SK-N-SH treated with all-trans-retinoic acid at 6 μM for 48 hours (cell line): ENCODE data around the gene DOK6.

Source experiments
- ATAC-seq: fragments of 200-7000 bp; cut with Tn5 transposase; 3 replicates; pipeline ENCODE4 v1.9.1; 2020; ENCODE audit warnings: mild to moderate bottlenecking, moderate library complexity
- ARNTL ChIP-seq: fragments of 450-650 bp; formaldehyde crosslinking; IDR thresholded peaks from 2 replicates; pipeline ENCODE4 v1.5.0; 2020; ENCODE audit warnings: low read depth, mild to moderate bottlenecking, moderate library complexity, borderline replicate concordance
- BACH2 ChIP-seq: fragments of 250-450 bp; sonication (Bioruptor Pico); IDR thresholded peaks from 2 replicates; pipeline ENCODE4 v1.9.0; 2021; ENCODE audit warnings: mild to moderate bottlenecking, borderline replicate concordance
- CREB5 ChIP-seq: fragments of 250-450 bp; sonication (Bioruptor Pico); IDR thresholded peaks from 2 replicates; pipeline ENCODE4 v1.5.1; 2020; ENCODE audit warnings: low read depth, mild to moderate bottlenecking, moderate library complexity
- CSDC2 ChIP-seq: fragments of 250-450 bp; sonication (Bioruptor Pico); IDR thresholded peaks from 2 replicates; pipeline ENCODE4 v1.5.0; 2020; ENCODE audit warnings: mild to moderate bottlenecking, moderate library complexity
- ESRRG ChIP-seq: fragments of 250-450 bp; sonication (Bioruptor Pico); IDR thresholded peaks from 2 replicates; pipeline ENCODE4 v1.6.1; 2021; ENCODE audit warnings: mild to moderate bottlenecking
- GLIS3 ChIP-seq: fragments of 250-450 bp; sonication (Bioruptor Pico); IDR thresholded peaks from 2 replicates; pipeline ENCODE4 v1.5.0; 2020; ENCODE audit warnings: mild to moderate bottlenecking, moderate library complexity
- ISL1 ChIP-seq: fragments of 250-450 bp; sonication (Bioruptor Pico); IDR thresholded peaks from 2 replicates; pipeline ENCODE4 v2.1.2; 2022; ENCODE audit warnings: mild to moderate bottlenecking, moderate library complexity
- OSR1 ChIP-seq: fragments of 250-450 bp; sonication (Bioruptor Pico); IDR thresholded peaks from 2 replicates; pipeline ENCODE4 v1.8.0; 2022; ENCODE audit warnings: moderate library complexity, mild to moderate bottlenecking, inconsistent platforms
- POU6F1 ChIP-seq: fragments of 250-450 bp; sonication (Bioruptor Pico); IDR thresholded peaks from 2 replicates; pipeline ENCODE4 v1.8.0; 2021; ENCODE audit warnings: low read depth, mild to moderate bottlenecking, moderate library complexity, borderline replicate concordance
- RARB ChIP-seq: fragments of 250-450 bp; sonication (Bioruptor Pico); IDR thresholded peaks from 2 replicates; pipeline ENCODE4 v1.8.0; 2021; ENCODE audit warnings: mild to moderate bottlenecking, moderate library complexity
- SNAI2 ChIP-seq: fragments of 250-450 bp; sonication (Bioruptor Pico); IDR thresholded peaks from 2 replicates; pipeline ENCODE4 v1.5.0; 2020; ENCODE audit warnings: mild to moderate bottlenecking, moderate library complexity
- TOX ChIP-seq: fragments of 250-450 bp; sonication (Bioruptor Pico); IDR thresholded peaks from 2 replicates; pipeline ENCODE4 v1.8.0; 2021; ENCODE audit warnings: mild to moderate bottlenecking, moderate library complexity, borderline replicate concordance
- TSHZ2 ChIP-seq: fragments of 250-450 bp; sonication (Bioruptor Pico); IDR thresholded peaks from 2 replicates; pipeline ENCODE4 v1.5.0; 2020; ENCODE audit warnings: mild to moderate bottlenecking, moderate library complexity
- ZC3H10 ChIP-seq: fragments of 250-450 bp; sonication (Bioruptor Pico); IDR thresholded peaks from 2 replicates; pipeline ENCODE4 v1.5.1; 2021; ENCODE audit warnings: mild to moderate bottlenecking, moderate library complexity
- ZFP3 ChIP-seq: fragments of 250-450 bp; sonication (Bioruptor Pico); IDR thresholded peaks from 2 replicates; pipeline ENCODE4 v1.5.0; 2020; ENCODE audit warnings: mild to moderate bottlenecking, moderate library complexity
- ZFP30 ChIP-seq: fragments of 450-650 bp; formaldehyde crosslinking; IDR thresholded peaks from 2 replicates; pipeline ENCODE4 v1.5.0; 2022; ENCODE audit warnings: mild to moderate bottlenecking, moderate library complexity
- ZNF565 ChIP-seq: fragments of 450-650 bp; formaldehyde crosslinking; conservative IDR thresholded peaks from 2 replicates; pipeline ENCODE4 v1.5.0; 2020; ENCODE audit warnings: low read depth, mild to moderate bottlenecking, moderate library complexity
- ZNF70 ChIP-seq: fragments of 450-650 bp; formaldehyde crosslinking; IDR thresholded peaks from 2 replicates; pipeline ENCODE4 v1.5.0; 2020; ENCODE audit warnings: mild to moderate bottlenecking, moderate library complexity
- ZNF8 ChIP-seq: fragments of 450-650 bp; formaldehyde crosslinking; IDR thresholded peaks from 2 replicates; pipeline ENCODE4 v1.5.0; 2020; ENCODE audit warnings: mild to moderate bottlenecking, moderate library complexity

Gene DOK6

GRCh38 chr18:69556228-69556627 lies 155.5 kb downstream of the DOK6 start:
- TF ChIP-seq CSDC2: no peak
- no peak for ATAC-seq

- no peak; the same call in 2 of the 3 replicates for ATAC-seq
- TF ChIP-seq BACH2 (CRISPR knock-in tag) (no peak), ISL1 (peak; percentile 9; the same call in 1 of the 2 replicates), ZFP3 (CRISPR knock-in tag) (no peak), ZNF70 (CRISPR knock-in tag) (no peak)
- TF ChIP-seq, all 23 proteins: peak for 1
These were observed 156.6 kb downstream of the DOK6 start for GRCh38 chr18:69557282-69557681.

- ATAC-seq: peak; percentile 90
- TF ChIP-seq TOX (CRISPR knock-in tag) (no peak), ISL1 (peak; percentile 19; the same call in 1 of the 2 replicates), BACH2 (CRISPR knock-in tag) (no peak), ZFP3 (CRISPR knock-in tag) (no peak)
These were observed 157.4 kb downstream of the DOK6 start for GRCh38 chr18:69558052-69558451.

- TF ChIP-seq ZFP3 (CRISPR knock-in tag): no peak
- no peak for TF ChIP-seq ZNF8 (CRISPR knock-in tag)
- no peak for TF ChIP-seq GLIS3 (CRISPR knock-in tag)
- TF ChIP-seq SNAI2: no peak
- ATAC-seq: no peak
These were observed 158.9 kb downstream of the DOK6 start for GRCh38 chr18:69559604-69560003.

GRCh38 chr18:69564602-69565001 lies 163.9 kb downstream of the DOK6 start:
- no peak for TF ChIP-seq OSR1
- peak; percentile 52 for TF ChIP-seq ISL1
- 0 out of 2 replicates have a peak, but pooled peaks have one; percentile 36 for TF ChIP-seq ZC3H10 (CRISPR knock-in tag)
- TF ChIP-seq ZFP3 (CRISPR knock-in tag): no peak
- peak; percentile 84; the same call in 1 of the 2 replicates for TF ChIP-seq TOX (CRISPR knock-in tag)
- ATAC-seq: peak; percentile 69

- TF ChIP-seq BACH2 (CRISPR knock-in tag): no peak
- no peak for TF ChIP-seq CREB5 (CRISPR knock-in tag)
- TF ChIP-seq ISL1: no peak
- no peak for TF ChIP-seq ARNTL
- TF ChIP-seq RARB (CRISPR knock-in tag): no peak
- TF ChIP-seq ESRRG (CRISPR knock-in tag): no peak
- no peak for TF ChIP-seq POU6F1 (CRISPR knock-in tag)
- no peak for TF ChIP-seq ZFP30 (CRISPR knock-in tag)
- no peak for TF ChIP-seq GLIS3 (CRISPR knock-in tag)
- TF ChIP-seq ZNF565 (CRISPR knock-in tag): no peak
- TF ChIP-seq TSHZ2 (CRISPR knock-in tag): no peak
- TF ChIP-seq ZNF70 (CRISPR knock-in tag): no peak
- TF ChIP-seq SNAI2: no peak
- no peak for ATAC-seq
These were observed 167.3 kb downstream of the DOK6 start for GRCh38 chr18:69567813-69568488.
